ENCODE results near the gene CLEC16A.

Gene CLEC16A

DNA sequence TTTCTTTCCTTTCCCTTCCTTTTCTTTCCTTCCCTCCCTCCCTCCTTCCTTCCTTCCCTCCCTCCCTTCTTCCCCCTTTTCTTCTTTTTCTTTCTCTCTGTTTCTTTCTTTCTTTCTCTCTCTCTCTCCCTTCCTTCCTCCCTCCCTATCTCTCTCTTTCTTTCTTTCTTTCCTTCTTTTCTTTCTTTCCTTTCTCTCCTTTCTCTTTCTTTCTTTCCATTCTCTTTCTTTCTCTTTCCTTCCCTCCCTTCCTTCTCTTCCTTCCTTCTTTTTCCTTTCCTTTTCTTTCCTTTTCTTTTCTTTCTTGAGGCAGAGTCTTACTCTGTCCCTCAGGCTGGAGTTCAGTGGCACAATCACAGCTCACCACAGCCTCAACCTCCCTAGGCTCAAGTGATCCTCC lies 33.1 kb upstream of the CLEC16A start:
- TF ChIP-seq, protein P1, sequence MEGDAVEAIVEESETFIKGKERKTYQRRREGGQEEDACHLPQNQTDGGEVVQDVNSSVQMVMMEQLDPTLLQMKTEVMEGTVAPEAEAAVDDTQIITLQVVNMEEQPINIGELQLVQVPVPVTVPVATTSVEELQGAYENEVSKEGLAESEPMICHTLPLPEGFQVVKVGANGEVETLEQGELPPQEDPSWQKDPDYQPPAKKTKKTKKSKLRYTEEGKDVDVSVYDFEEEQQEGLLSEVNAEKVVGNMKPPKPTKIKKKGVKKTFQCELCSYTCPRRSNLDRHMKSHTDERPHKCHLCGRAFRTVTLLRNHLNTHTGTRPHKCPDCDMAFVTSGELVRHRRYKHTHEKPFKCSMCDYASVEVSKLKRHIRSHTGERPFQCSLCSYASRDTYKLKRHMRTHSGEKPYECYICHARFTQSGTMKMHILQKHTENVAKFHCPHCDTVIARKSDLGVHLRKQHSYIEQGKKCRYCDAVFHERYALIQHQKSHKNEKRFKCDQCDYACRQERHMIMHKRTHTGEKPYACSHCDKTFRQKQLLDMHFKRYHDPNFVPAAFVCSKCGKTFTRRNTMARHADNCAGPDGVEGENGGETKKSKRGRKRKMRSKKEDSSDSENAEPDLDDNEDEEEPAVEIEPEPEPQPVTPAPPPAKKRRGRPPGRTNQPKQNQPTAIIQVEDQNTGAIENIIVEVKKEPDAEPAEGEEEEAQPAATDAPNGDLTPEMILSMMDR (IDR thresholded peaks at IDR 0.05; ENCODE audit: insufficient read depth, low read length, poor library complexity, severe bottlenecking) = no peak
- DNase-seq (ENCODE audit: extremely low read depth, insufficient read length) = no peak
- Histone ChIP-seq H3K27me3 (replicated peaks; ENCODE audit: control insufficient read depth, insufficient read depth, low read length) (no peaks in the 10 kb centered on the region), H3K36me3 (ENCODE audit: control insufficient read depth, insufficient read depth, low read length) (peaks cover 42% of the 10 kb centered on the region), H3K4me3 (replicated peaks; ENCODE audit: low read depth, low read length) (no peak overlapping the region)

DNA sequence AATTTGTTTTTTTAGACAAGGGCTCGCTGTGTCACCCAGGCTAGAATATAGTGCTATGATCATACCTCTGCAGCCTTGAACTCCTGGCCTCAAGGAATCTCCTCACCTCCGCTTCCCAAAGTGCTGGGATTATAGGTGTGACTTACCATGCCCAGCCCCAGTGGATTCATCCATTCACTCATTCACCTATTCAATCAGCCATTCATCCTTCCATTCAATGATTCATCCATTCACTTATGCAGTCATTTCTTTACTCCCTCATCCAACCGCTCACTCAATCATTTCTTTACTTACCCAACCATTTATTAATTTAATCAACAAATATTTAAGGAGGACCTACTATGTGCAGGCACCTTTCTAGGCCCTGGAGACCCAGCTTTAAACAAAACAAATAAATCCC lies 27.8 kb upstream of the CLEC16A start:
- TF ChIP-seq, protein P1 (IDR thresholded peaks at IDR 0.05; ENCODE audit: insufficient read depth, low read length, poor library complexity, severe bottlenecking) = no peak

DNA sequence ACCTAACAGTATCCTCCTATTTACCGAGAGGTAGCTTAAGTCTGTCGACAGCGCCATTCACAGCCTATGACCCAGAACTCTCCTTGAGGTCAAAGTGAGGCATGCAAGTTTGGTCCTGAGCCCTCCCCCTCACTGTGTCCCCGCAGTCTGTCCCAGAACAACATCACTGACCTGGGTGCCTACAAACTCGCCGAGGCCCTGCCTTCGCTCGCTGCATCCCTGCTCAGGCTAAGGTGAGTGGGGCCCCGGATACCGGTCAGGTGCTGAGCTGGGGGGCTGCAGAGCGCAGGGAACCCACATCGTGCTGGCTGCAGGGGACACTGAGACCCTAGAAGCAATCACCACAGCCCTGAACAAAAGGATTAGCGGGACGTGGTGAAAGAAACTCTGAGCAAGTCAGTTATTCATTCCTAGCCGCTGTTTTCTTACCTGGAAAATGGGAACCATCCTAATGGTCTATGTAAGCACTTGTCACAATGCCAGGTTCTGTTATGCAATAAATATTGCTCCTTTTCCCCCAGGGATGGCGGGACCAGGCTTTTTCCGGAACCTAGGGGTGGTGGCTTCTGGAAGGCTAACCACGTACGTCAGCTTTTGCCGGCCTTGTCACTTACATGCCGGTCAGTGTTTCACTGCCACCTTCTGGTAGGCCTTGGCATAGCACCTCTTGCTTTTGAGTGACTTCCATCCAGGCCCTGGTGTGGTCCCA lies 25.9 kb upstream of the CLEC16A start:
- peak; percentile 64 for DNase-seq (ENCODE audit: extremely low read depth, insufficient read length)
- Histone ChIP-seq H3K27me3 (replicated peaks; ENCODE audit: control insufficient read depth, insufficient read depth, low read length) (no peaks in the 10 kb centered on the region), H3K4me3 (replicated peaks; ENCODE audit: low read depth, low read length) (no peak overlapping the region), H3K36me3 (ENCODE audit: control insufficient read depth, insufficient read depth, low read length) (peaks cover 37% of the 10 kb centered on the region)
- TF ChIP-seq, protein P1 (IDR thresholded peaks at IDR 0.05; ENCODE audit: insufficient read depth, low read length, poor library complexity, severe bottlenecking) = peak; percentile 98

More for the DNA sequence above, 27.8 kb upstream of the CLEC16A start:
- Histone ChIP-seq H3K36me3 (ENCODE audit: control insufficient read depth, insufficient read depth, low read length) (peaks cover 22% of the 10 kb centered on the region), H3K27me3 (replicated peaks; ENCODE audit: control insufficient read depth, insufficient read depth, low read length) (no peaks in the 10 kb centered on the region), H3K4me3 (replicated peaks; ENCODE audit: low read depth, low read length) (no peak overlapping the region)
- DNase-seq (ENCODE audit: extremely low read depth, insufficient read length) = no peak

DNA sequence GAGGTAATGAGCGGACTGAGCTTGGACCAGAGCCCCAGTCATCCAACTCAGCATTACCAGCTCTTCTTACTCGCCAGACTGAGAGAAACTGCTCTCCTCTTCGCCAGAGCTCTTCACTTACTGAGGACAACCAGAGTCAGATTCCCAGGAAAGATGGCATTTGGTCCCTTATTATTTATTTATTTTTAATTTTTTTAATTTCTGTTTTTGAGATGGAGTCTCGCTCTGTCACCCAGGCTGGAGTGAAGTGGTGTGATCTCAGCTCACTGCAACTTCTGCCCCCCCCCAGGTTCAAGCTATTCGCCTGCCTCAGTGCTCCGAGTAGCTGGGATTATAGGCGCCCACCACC lies 25.4 kb upstream of the CLEC16A start:
- no peak for DNase-seq (ENCODE audit: extremely low read depth, insufficient read length)
- TF ChIP-seq, protein P1 (IDR thresholded peaks at IDR 0.05; ENCODE audit: insufficient read depth, low read length, poor library complexity, severe bottlenecking) = no peak

DNA sequence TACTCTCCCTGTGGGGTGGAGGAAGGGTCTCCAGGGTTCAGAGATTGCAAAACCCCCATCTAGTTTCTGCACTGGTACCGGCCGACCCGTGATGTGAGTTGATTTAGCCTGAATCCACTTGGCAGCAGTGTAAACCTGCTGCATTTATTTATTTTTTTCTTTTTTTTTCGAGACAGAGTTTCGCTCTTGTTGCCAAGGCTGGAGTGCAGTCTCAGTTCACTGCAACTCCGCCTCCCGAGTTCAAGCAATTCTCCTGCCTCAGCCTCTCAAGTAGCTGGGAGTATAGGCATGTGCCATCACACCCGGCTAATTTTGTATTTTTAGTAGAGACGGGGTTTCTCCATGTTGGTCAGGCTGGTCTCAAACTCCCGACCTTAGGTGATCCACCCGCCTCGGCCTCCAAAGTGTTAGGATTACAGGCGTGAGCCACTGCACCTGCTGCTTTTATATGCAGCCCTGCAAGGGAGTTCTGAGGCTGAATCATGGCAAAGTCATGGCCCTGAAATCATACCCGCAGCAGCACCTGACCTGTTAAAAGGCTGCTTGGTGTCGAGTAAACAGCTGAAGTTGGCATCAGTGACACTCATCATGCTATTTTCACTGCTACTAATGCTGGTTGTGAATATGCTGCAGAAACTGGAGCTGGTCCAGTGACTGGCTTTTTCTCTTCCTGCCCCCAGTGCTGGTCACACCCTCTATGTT lies 23.5 kb upstream of the CLEC16A start:
- Histone ChIP-seq H3K4me3 (replicated peaks; ENCODE audit: low read depth, low read length) (no peak overlapping the region), H3K27me3 (replicated peaks; ENCODE audit: control insufficient read depth, insufficient read depth, low read length) (no peaks in the 10 kb centered on the region), H3K36me3 (ENCODE audit: control insufficient read depth, insufficient read depth, low read length) (peaks cover 45% of the 10 kb centered on the region)
- TF ChIP-seq, protein P1 (IDR thresholded peaks at IDR 0.05; ENCODE audit: insufficient read depth, low read length, poor library complexity, severe bottlenecking) = no peak
- no peak for DNase-seq (ENCODE audit: extremely low read depth, insufficient read length)

More for the DNA sequence above, 25.4 kb upstream of the CLEC16A start:
- Histone ChIP-seq H3K27me3 (replicated peaks; ENCODE audit: control insufficient read depth, insufficient read depth, low read length) (no peaks in the 10 kb centered on the region), H3K4me3 (replicated peaks; ENCODE audit: low read depth, low read length) (no peak overlapping the region), H3K36me3 (ENCODE audit: control insufficient read depth, insufficient read depth, low read length) (peaks cover 41% of the 10 kb centered on the region)

All from GM06990 (cell line).